Measurements from ENCODE around the gene GPR183.

Gene GPR183

GRCh38 chr13:99311137-99311536 lies 3.9 kb upstream of the GPR183 start:
- DNase-seq, result no peak

GRCh38 chr13:99310382-99311031 lies 3.3 kb upstream of the GPR183 start:
- no peak for DNase-seq

- DNase-seq, result no peak
Observed at GRCh38 chr13:99308471-99309087, 1.4 kb upstream of the GPR183 start.

GRCh38 chr13:99307648-99308339 lies 595 bp upstream of the GPR183 start:
- no peak for DNase-seq

- no peak for DNase-seq
Observed at GRCh38 chr13:99305566-99305965, 1.6 kb downstream of the GPR183 start.

- no peak for DNase-seq
Observed at GRCh38 chr13:99305158-99305557, 2.0 kb downstream of the GPR183 start.

GRCh38 chr13:99304541-99304940 lies 2.7 kb downstream of the GPR183 start:
- no peak for DNase-seq

GRCh38 chr13:99303863-99304521 lies 3.2 kb downstream of the GPR183 start:
- no peak for DNase-seq

- no peak for DNase-seq
Observed at GRCh38 chr13:99302637-99303505, 4.3 kb downstream of the GPR183 start.

- no peak for DNase-seq
Observed at GRCh38 chr13:99301913-99302636, 5.1 kb downstream of the GPR183 start.

- no peak for DNase-seq
Observed at GRCh38 chr13:99301056-99301838, 6.0 kb downstream of the GPR183 start.

GRCh38 chr13:99299920-99300341 lies 7.3 kb downstream of the GPR183 start:
- no peak for DNase-seq

- DNase-seq, result no peak
Observed at GRCh38 chr13:99299256-99299919, 7.8 kb downstream of the GPR183 start.

GRCh38 chr13:99298056-99298455 lies 9.1 kb downstream of the GPR183 start:
- no peak for DNase-seq

GRCh38 chr13:99297331-99297730 lies 9.9 kb downstream of the GPR183 start:
- no peak for DNase-seq

GRCh38 chr13:99296398-99296797 lies 10.8 kb downstream of the GPR183 start:
- DNase-seq, result no peak

GRCh38 chr13:99295488-99296252 lies 11.5 kb downstream of the GPR183 start:
- no peak for DNase-seq

- DNase-seq, result no peak
Observed at GRCh38 chr13:99294958-99295357, 12.2 kb downstream of the GPR183 start.

GRCh38 chr13:99294198-99294597 lies 13.0 kb downstream of the GPR183 start:
- DNase-seq, result no peak

GRCh38 chr13:99293178-99293577 lies 14.0 kb downstream of the GPR183 start:
- DNase-seq, result no peak

Measured in NCI-H1694 (cell line).